Fibroblast of pulmonary artery (primary cell): ENCODE measurements around the gene DHCR7.

ENCODE experiments used
- DNase-seq: peaks from one replicate; pipeline ENCODE4 v3.0.0-alpha.2; 2010; ENCODE audit warnings: low read depth
- H3K4me3 ChIP-seq: replicated peaks from 2 replicates; pipeline ENCODE4 v1.5.1; 2011; ENCODE audit warnings: low read depth, mild to moderate bottlenecking, control low read depth, low read length, moderate library complexity
- CTCF ChIP-seq: IDR thresholded peaks from 2 replicates; pipeline ENCODE4 v1.5.1; 2011; ENCODE audit warnings: mild to moderate bottlenecking, control low read depth, low read length, inconsistent platforms; ENCODE audit errors: missing control alignments

Gene DHCR7

DNA sequence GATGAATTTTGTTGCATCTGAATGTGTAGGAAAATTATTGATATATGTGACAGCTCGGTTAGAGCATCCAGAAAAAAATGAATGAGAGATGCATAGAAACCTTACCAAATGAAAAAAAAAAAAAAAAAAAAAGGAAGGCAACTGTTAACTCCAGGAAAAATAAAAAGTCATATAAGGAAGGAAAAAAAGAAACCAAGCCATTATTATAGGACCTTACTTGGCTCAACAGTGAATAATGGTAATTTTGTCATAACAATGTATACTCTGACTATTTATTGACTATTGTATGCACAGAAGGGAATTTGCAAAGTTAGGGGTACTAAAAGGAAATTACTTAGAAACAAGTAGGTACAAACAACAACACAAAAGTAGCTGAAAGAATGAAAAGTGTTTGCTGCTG is 2.0 kb downstream of the DHCR7 start:
- H3K4me3 ChIP-seq: no peak overlapping the region

DNA sequence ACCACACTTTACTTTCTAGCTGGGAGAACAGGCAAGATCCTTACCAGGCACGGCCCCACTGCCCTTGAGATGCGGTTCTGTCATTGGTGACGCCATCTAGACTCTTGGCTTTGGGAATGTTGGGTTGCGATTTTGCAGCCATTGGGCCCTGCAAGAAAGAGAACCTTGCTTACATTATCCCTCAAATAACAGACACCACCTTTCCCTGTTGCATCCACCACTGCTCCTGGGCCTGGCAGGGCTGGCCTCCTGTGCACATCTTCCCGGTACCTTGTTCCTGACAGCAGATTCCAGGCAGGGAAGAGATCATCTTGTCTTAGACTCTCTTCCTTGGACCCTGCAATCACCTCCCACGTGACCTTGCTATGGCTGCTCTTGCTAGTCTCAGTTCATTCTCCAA is 3.4 kb downstream of the DHCR7 start:
- H3K4me3 ChIP-seq: no peak overlapping the region
- no peak for TF ChIP-seq CTCF
- no peak for DNase-seq

More for the DNA sequence above, 2.0 kb downstream of the DHCR7 start:
- DNase-seq: no peak
- no peak for TF ChIP-seq CTCF

DNA sequence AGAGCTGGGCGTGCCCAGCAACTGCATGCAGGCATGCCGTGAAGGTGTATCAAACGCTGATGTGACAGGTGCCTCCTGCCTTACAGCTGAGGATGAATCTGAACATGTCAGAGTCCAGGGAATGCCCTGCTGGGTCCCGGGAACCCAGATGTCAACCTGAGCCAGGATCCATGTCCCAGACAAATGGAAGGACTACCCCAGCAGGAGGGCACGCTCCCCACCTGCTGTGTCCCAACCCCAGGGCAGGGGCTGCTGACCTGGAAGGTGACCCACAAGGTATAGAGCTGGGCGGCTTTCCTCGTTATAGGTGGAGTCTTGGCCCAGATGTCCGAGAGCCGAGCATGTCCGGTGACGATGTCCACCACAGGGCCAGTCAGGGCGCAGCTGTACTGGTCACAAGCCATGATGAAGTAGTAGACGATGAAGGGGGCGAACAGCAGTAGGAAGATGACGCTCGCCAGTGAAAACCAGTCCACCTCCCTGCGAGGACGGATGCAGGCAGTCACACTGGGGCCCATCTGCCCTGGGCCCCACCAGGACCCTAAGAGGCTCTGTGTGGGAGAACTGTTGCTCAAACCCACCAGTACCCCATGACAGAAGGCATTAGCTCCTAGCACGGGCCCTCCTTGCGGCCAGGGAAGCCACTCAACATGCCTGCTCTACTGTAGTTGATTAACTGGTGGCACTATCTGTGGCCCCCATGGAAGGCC is 4.3 kb downstream of the DHCR7 start:
- DNase-seq: no peak
- TF ChIP-seq CTCF: no peak
- H3K4me3 ChIP-seq: no peak overlapping the region

DNA sequence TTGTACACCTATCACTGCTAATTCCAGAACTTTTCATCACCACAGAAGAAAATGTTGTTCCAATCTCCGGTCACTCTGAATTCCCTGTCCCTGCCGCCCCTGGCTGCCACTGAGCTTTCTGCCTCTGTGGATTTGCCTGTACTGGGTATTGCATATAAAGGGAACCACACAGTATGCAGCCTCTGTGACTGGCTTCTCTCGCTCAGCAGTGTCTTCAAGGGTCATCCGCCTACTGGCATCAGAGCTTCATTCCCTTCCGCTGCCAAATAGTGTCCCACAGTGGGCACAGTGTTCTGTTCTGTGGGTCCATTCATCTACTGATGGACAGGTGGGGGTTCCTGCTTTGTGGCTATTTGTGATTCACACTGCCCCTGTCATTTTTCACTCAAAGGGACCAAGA is 5.3 kb downstream of the DHCR7 start:
- H3K4me3 ChIP-seq: no peak overlapping the region
- TF ChIP-seq CTCF: no peak
- DNase-seq: no peak

DNA sequence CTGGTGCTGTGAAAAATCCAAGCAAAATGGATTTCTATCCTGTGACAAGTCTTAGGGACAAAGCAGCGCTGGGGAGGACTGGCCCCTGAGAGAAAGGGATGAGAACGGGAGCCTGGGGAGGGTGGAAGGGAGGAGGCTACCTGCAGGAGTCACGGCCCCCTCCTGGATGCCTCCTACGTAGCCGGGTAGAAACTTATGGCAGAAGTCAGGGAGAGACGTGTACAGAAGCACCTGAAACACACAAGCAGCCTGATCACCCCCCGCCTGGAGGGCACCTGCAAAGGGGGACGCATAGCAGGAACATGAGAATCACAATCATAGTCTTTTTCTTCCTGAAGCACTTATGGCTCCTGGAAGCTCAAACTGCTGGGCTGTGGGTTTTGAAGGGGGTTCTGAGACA is 6.1 kb downstream of the DHCR7 start:
- no peak overlapping the region for H3K4me3 ChIP-seq
- TF ChIP-seq CTCF: no peak
- no peak for DNase-seq

- H3K4me3 ChIP-seq: no peak overlapping the region
- DNase-seq: no peak
- TF ChIP-seq CTCF: no peak
Measured at GRCh38 chr11:71441251-71441650, 6.9 kb downstream of the DHCR7 start.
